IPS-NIHi11 (cell line): ENCODE measurements around the gene SINHCAF.
"Not testable (repeated sequence)": the region's sequence is repeated elsewhere in the genome, so short reads cannot be mapped to it uniquely, and the experiment has no call there.

Experiments
- DNase-seq: peaks from one replicate; pipeline ENCODE4 v3.0.0; 2012; ENCODE audit warnings: mixed read lengths, low spot score

Gene SINHCAF

DNA sequence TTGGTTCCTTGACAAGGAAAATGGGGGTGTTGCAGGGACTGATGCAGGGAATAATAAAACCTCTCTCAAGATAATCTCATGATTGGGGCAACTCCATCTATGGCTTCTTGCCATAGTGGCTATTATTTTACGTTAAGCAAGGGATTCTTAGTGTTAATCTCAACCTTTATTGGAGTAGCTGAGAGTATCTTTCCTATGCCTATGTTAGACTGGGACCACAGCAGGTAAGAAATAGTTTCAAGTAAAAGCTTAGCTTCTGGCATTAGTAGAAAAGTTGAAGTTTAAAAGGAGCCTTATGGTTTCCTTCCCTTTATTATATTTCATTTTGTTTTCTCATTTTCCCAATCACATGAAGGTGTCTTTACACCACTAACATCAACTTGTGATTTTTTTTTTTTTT lies 16.7 kb downstream of the SINHCAF start:
- no peak for DNase-seq

- no peak for DNase-seq
These were observed 17.8 kb downstream of the SINHCAF start for GRCh38 chr12:31308116-31308515.

- DNase-seq = no peak
These were observed 19.1 kb downstream of the SINHCAF start for GRCh38 chr12:31306866-31307265.

- no peak for DNase-seq
These were observed 22.5 kb downstream of the SINHCAF start for GRCh38 chr12:31303466-31303865.

DNA sequence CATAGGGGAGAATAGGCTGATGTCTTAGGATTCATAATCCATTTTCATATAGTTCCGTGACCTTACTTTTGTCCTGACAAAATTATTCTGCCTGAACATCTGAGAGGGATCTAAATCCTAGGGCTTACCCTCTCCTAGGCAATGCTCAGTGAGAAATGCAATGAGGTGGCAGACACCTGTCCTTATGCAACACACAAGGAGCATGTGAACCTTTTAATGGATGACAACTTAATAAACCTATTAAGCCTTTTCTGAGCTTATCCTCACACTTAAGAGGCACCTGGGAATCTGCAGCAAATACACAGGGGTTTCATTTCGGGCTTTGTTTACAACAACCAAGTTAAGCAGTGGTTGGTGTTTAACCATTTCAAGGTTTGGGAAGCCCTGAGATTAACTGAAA lies 24.6 kb downstream of the SINHCAF start:
- no peak for DNase-seq

DNA sequence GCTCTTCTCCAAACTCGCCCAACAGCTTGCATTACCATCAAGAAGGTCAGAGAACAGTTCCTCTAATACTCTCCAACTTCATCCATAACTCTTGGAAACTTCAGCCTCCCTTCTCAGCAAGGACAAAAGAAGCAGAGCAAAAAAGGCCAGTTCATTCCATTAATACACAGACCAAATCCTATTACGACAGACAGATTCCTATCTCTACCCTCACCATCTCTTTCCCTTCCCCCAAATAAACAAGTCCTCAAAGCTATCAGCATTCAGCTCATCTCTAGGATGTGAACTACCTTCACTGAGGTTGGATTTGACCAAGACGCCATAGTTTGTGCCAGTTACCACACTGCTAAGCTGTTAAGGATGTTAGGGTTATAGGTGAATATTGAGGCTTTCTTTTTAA lies 25.2 kb downstream of the SINHCAF start:
- no peak for DNase-seq

DNA sequence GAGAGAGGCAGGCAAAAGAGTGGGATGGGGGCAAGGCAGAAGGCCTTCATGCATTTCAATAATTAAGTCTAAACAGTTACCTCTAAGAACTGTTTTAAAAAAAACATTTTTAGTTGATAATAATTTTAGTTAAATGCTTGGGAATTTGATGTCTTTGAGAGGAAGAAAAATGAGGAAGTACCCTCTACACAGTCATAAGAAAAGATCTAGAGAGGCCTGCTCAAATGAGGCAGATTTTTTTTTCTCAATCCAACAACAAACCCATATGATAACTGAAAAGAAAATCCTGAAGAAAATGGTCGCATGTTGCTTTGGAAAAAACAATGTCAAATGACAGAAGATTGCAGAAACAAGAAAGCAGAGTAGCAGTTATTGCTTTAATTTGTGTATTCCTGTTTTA lies 25.6 kb downstream of the SINHCAF start:
- DNase-seq = no peak

- DNase-seq = no peak
These were observed 27.0 kb downstream of the SINHCAF start for GRCh38 chr12:31298922-31299321.

DNA sequence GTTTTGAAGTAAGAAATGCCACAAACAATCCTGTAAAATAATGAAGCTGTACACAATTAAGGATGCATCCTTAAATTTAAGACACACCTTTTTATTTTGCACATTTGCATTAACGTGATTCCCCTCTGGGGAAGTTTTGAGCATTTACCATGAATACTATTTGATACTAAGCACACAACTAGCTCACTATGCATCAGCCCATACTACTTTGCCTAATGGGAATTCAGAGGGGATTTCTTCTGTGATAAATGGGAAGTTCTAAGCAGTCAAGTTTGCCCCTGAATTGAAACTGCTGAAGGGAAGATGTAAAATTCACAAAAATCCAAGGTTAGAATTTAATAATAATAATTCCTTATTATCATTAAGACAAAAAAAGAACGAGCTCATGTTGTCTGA lies 27.4 kb downstream of the SINHCAF start:
- DNase-seq = no peak

DNA sequence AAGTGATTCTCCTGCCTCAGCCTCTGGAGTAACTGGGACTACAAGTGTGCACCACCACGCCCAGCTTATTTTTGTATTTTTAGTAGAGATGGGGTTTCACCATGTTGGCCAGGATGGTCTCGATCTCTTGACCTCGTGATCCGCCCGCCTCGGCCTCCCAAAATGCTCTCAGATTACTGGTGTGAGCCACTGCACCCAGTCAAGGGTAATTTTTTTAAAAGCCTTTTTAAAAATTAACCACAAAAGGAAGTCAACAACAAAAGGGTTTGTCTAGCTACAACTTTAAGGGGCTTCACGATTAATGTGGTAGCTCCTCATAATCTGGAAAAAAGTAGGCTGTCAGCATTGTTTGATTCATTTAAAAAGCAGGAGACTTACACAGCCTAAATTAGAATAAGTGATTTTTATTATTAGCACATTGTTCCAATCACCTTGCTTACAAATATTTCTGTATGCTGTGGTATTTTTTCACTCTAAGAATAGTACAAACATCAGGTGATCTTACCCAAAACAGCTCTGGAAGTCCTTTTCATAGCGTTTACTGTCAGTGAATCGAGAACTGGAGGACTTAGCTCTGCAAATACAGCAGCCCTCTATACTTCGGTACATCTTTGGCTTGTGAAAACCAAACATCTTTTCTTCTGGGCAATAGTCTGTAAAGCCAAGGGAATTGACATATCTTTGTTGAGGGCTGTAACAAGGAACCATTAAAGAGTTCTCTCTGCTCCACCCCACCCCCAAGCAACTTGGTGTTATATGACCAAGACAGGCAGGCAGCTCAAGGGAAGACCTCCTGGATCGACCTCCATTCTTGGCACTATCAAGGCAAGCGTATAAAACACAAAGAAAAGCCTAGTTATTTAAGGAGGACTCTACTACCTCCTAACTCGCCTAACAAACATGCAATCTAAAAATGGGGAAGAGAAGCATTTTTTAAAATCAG lies 28.1 kb downstream of the SINHCAF start:
- DNase-seq = no peak

GRCh38 chr12:31289441-31289840 lies 36.5 kb downstream of the SINHCAF start:
- DNase-seq = no peak

GRCh38 chr12:31288381-31288780 lies 37.6 kb downstream of the SINHCAF start:
- DNase-seq = no peak

DNA sequence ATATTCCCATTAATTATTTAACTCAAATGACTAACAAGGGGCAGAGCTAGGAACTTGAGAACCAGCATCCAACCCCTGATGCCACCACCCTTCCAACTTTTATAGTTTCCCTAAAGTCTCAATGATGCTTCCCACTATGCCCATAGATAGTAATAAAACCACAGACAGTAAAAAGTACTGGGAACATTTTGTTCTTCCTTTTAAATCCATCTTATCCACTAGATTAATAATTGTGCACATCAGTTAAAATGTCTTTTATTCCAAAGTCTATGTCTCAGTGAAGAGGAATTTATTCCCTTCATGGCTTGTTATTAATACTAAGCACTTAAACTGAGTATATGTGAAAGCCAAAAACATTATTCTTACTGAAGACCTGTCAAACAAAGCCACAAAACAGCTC lies 45.8 kb downstream of the SINHCAF start:
- DNase-seq = no peak

DNA sequence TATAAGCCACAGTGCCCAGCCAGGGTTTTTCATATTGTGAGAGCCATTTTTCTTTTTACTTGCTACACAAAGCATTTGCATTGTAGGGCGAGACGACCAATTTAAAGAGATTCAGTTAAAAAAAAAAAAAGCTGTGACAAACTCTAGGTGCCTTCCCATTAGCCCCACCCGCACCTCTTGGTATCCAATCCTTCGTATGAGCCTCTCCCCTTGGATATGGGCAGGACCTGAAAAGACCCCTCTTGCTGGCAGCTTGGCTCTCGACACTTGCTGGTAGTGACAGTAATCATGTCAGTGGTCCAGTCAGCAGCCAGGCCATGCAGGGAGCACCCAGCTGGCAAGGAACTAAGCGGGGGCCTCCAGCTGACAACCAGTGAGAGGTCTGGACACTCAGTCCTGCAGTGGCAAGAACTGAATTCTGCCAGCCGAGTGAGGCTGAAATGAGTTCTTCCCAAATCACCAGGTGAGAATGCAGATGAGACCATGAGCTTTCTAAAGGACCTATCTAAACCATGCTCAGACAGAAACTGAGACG lies 46.5 kb downstream of the SINHCAF start:
- peak; percentile 45 for DNase-seq

DNA sequence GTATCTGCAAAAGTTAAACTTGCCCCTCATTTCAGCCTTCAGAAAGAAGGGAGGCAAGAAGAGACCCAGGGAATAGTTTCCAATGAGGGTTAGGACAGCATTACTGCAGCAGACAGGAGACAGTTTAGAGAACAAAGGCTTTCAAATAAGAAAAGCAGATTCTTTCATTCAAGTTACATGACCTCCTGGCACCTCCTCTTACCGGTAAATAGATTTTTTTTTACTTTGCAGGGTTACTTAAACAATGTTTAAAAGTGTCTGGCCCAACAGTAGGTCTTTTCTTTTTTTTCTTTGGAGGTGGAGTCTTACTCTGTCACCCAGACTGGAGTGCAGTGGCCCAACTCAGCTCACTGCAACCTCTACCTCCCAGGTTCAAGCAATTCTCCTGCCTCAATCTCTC lies 47.1 kb downstream of the SINHCAF start:
- no peak for DNase-seq

DNA sequence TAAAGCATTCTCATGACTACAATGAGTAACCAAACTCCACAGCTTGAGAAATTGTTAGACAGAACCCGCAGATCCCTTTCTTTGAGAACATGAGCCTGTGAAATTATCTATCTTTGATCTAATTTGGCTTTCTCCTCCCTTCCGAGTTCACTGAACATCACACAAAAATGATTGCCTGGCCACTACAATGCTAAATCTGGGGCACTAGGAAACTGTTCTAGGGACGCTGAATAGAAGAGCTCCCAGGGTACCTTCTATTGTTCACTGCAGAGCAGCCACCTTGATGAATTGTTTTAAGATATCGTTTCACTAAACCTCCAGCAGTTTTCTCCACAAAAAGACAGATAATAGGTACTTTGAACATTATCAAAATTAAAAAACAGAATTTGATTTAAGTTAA lies 47.5 kb downstream of the SINHCAF start:
- no peak for DNase-seq

- no peak for DNase-seq
These were observed 48.9 kb downstream of the SINHCAF start for GRCh38 chr12:31277081-31277480.

DNA sequence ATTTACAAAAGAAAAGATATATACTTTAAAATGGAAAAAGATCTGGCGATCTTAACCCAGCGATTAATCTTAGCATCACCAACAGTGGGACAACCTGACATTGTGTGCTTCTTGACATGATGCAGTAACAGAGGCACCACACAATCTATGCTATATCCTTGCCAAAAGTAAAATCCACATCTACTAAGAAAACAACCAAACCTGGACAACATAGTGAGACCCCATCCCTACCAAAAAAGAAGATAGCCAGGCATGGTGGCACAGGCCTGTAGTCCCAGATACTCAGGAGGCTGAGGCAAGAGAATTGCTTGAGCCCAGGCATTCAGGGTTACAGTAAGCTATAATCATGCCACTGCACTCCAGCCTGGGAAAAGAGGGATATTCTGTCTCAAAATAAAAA lies 50.5 kb downstream of the SINHCAF start:
- no peak for DNase-seq

- DNase-seq = no peak
These were observed 51.2 kb downstream of the SINHCAF start for GRCh38 chr12:31274520-31275300.

- DNase-seq = not testable (repeated sequence)
These were observed 52.2 kb downstream of the SINHCAF start for GRCh38 chr12:31273794-31274193.

DNA sequence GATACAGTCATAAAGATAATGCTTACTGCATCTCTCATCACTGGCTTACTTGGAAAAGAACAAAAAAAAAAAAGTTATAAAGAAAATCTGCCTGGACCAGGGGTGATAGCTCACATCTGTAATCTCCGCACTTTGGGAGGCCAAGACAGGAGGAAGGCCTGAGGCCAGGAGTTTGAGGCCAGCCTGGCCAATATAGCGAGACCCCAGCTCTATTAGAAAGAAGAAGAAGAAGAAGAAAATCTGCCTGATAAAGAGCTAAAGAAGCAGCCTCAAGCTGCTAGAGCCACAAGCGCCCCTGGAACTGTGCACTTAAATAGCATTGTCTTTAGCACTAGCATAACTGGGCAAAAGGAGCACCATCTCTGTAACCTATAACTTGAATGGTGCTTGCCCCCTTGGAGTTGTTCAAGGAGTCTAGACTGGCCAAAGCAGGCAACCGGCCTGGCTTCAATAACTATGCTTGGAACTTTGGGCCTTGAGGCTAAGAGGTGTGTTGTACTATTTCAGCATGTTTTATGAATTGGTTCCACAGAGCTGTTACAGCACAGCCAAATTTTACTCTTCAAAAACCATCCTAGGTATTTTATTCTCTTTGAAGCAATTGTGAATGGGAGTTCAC lies 53.2 kb downstream of the SINHCAF start:
- no peak for DNase-seq

- DNase-seq = no peak
These were observed 58.0 kb downstream of the SINHCAF start for GRCh38 chr12:31267966-31268365.

- DNase-seq = no peak
These were observed 60.2 kb downstream of the SINHCAF start for GRCh38 chr12:31265722-31266121.
